Panc1 (cell line): ENCODE results near the gene DOK7. TPM values are rescaled to one million over a fixed set of nuclear protein-coding genes. Genes with fewer than 3 reads are reported as not detected.

ENCODE experiments used
- ATAC-seq: fragments of 200-7000 bp; cut with Tn5 transposase; 2 replicates; pipeline ENCODE4 v1.9.1; 2020; ENCODE audit warnings: mild to moderate bottlenecking, moderate library complexity
- BruUV-seq: library from RNA; stranded (reverse); fragments of 400-500 nt; replicated peaks from 2 replicates; lab custom pipeline; 2021; lab: Mats Ljungman, UMichigan
- CTCF ChIA-PET: fragments of 300-600 bp; sonication (Branson Sonifier 250); formaldehyde crosslinking; loops from one replicate; lab custom pipeline; 2022; ENCODE audit warnings: antibody characterized with exemption; lab: Charles Lee
- POLR2A ChIA-PET: fragments of 300-600 bp; sonication (Branson Sonifier 250); formaldehyde crosslinking; loops from one replicate; lab custom pipeline; 2022; ENCODE audit warnings: antibody characterized with exemption; lab: Charles Lee
- DNase-seq: peaks from one replicate; pipeline ENCODE4 v3.0.0-alpha.2; 2010; ENCODE audit warnings: low read depth, low spot score
- H3K27ac ChIP-seq: 2 replicates; pipeline ENCODE4 v1.5.1; 2011; ENCODE audit warnings: mild to moderate bottlenecking, low read length, inconsistent platforms
- H3K27me3 ChIP-seq: fragments of 200-500 bp; sonication (Bioruptor generic); 2 replicates; pipeline ENCODE4 v1.6.0; 2014; ENCODE audit warnings: low read length, inconsistent platforms; ENCODE audit not compliant: control insufficient read depth, insufficient read depth
- H3K36me3 ChIP-seq: fragments of 200-500 bp; sonication (Bioruptor generic); 2 replicates; pipeline ENCODE4 v1.5.1; 2014; ENCODE audit warnings: inconsistent platforms, mild to moderate bottlenecking, low read length, moderate library complexity; ENCODE audit not compliant: control insufficient read depth, insufficient read depth
- H3K4me1 ChIP-seq: 2 replicates; pipeline ENCODE4 v1.5.1; 2011; ENCODE audit warnings: inconsistent platforms, mild to moderate bottlenecking, low read length, moderate library complexity; ENCODE audit not compliant: control insufficient read depth, insufficient read depth
- H3K4me3 ChIP-seq, 2 experiments: 2 replicates each; pipeline ENCODE4 v1.5.1; 2011 to 2012; ENCODE audit warnings: low read depth in 2 of 2, low read length in 2 of 2, mild to moderate bottlenecking in 2 of 2, inconsistent platforms in 1 of 2, moderate library complexity in 1 of 2
- H3K9me3 ChIP-seq: fragments of 200-500 bp; sonication (Bioruptor generic); 2 replicates; pipeline ENCODE4 v1.5.1; 2014; ENCODE audit warnings: low read depth, mild to moderate bottlenecking, inconsistent platforms, low read length, moderate library complexity; ENCODE audit not compliant: control insufficient read depth, insufficient read depth
- POLR2AphosphoS5 ChIP-seq: IDR thresholded peaks from 2 replicates; pipeline ENCODE4 v1.6.1; 2012; ENCODE audit warnings: mild to moderate bottlenecking, low read depth, low read length, moderate library complexity
- SIN3A ChIP-seq: IDR thresholded peaks from 2 replicates; pipeline ENCODE4 v1.6.1; 2012; ENCODE audit warnings: low read depth, mild to moderate bottlenecking, low read length, moderate library complexity, borderline replicate concordance; ENCODE audit not compliant: insufficient read depth
- TCF7L2 ChIP-seq: IDR thresholded peaks from 2 replicates; pipeline ENCODE4 v1.6.1; 2011; ENCODE audit warnings: mild to moderate bottlenecking, low read depth, low read length, inconsistent platforms
- in situ Hi-C: cut with HindIII; loops from 2 replicates; pipeline ENCODE4 v1.10.0; 2016; ENCODE audit warnings: low sequenced_read_pairs, low pct_unique_long_range_greater_than_20kb
- intact Hi-C: fragments of 100-400 bp; cut with micrococcal nuclease; formaldehyde crosslinking; loops from one replicate; pipeline ENCODE4 v1.10.0; 2022; ENCODE audit not compliant: unreplicated experiment
- total RNA-seq: library from RNA; stranded (reverse); gene quantifications from one replicate; pipeline ENCODE4 v1.2.1, GENCODE V29; 2021; ENCODE audit not compliant: unreplicated experiment
- TF ChIP-seq, protein P1 (sequence below): fragments of 450-650 bp; IDR thresholded peaks from 2 replicates; pipeline ENCODE4 v1.5.1; 2017; ENCODE audit warnings: mild to moderate bottlenecking
- TF ChIP-seq, protein P2 (sequence below), 2 experiments: IDR thresholded peaks; 2 replicates each; pipeline ENCODE4 v1.6.1; 2011 to 2012; ENCODE audit warnings: low read depth in 2 of 2, control low read depth in 1 of 2, low read length in 1 of 2, mild to moderate bottlenecking in 1 of 2, moderate library complexity in 1 of 2; ENCODE audit not compliant: insufficient read depth in 1 of 2

DOK7 gene
- total RNA-seq, 1 experiment from 2014 or later = 2.4 TPM

DNA sequence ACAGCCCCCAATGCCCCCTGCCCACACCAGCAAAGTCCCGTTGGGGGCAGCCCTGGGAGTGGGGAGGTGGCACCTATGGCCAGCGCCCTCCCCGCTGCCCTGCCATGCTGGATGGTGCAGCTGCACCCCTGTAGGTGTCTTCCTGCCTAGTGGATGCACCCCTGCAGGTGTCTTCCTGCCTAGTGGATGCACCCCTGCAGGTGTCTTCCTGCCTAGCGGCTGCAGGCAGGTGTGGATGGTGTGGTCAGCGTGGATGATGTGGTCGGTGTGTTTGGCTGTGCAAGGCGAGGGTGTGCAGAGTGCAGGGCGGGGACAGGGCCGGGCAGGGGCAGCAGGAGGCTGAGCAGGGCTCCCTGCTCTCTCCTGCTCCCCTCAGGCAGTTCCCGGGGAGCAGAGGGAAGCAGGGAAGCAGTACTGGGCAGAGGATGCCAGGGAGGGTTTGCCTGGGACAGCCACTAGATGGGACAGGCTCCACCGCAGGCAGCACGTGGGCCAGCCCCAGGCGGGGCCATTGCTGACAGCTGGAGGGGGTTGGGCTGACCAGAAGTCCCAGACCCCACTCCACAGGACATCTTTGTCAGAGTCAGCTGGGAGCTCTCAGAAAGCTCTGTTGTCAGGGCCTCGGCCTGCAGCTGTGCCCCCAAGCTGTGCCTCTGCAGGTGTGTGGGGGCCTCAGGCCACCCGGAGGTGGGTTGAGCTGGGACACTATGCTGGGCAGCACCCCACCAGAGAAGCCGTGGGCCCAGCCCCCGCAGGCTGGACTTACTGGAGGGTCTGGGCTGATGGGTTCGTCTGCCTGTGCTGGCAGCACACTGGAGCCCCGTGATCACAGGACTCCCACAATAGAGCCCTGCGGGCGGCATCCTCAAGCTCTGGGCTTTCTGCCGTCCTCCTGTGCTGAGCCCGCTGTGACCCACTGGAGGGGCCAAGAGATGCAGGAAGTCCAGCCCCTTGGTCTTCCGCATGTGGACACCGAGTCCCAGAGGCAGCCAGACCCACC, 23.7 kb downstream of the DOK7 start:
- no peaks in the 10 kb centered on the region for H3K36me3 ChIP-seq
- H3K27me3 ChIP-seq = no peaks in the 10 kb centered on the region
- intact Hi-C loops (no loop called here), in situ Hi-C loops (no loop called here)
- ATAC-seq (peak; percentile 33), DNase-seq (no peak)
- no peaks in the 10 kb centered on the region for H3K9me3 ChIP-seq
- H3K4me1 ChIP-seq = peaks cover 14% of the 10 kb centered on the region
- CTCF ChIA-PET = no interaction called here
- no peak for TF ChIP-seq SIN3A
- no peak for TF ChIP-seq TCF7L2
- TF ChIP-seq POLR2AphosphoS5 = no peak
- TF ChIP-seq, protein P1, sequence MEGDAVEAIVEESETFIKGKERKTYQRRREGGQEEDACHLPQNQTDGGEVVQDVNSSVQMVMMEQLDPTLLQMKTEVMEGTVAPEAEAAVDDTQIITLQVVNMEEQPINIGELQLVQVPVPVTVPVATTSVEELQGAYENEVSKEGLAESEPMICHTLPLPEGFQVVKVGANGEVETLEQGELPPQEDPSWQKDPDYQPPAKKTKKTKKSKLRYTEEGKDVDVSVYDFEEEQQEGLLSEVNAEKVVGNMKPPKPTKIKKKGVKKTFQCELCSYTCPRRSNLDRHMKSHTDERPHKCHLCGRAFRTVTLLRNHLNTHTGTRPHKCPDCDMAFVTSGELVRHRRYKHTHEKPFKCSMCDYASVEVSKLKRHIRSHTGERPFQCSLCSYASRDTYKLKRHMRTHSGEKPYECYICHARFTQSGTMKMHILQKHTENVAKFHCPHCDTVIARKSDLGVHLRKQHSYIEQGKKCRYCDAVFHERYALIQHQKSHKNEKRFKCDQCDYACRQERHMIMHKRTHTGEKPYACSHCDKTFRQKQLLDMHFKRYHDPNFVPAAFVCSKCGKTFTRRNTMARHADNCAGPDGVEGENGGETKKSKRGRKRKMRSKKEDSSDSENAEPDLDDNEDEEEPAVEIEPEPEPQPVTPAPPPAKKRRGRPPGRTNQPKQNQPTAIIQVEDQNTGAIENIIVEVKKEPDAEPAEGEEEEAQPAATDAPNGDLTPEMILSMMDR = no peak
- TF ChIP-seq, protein P2, sequence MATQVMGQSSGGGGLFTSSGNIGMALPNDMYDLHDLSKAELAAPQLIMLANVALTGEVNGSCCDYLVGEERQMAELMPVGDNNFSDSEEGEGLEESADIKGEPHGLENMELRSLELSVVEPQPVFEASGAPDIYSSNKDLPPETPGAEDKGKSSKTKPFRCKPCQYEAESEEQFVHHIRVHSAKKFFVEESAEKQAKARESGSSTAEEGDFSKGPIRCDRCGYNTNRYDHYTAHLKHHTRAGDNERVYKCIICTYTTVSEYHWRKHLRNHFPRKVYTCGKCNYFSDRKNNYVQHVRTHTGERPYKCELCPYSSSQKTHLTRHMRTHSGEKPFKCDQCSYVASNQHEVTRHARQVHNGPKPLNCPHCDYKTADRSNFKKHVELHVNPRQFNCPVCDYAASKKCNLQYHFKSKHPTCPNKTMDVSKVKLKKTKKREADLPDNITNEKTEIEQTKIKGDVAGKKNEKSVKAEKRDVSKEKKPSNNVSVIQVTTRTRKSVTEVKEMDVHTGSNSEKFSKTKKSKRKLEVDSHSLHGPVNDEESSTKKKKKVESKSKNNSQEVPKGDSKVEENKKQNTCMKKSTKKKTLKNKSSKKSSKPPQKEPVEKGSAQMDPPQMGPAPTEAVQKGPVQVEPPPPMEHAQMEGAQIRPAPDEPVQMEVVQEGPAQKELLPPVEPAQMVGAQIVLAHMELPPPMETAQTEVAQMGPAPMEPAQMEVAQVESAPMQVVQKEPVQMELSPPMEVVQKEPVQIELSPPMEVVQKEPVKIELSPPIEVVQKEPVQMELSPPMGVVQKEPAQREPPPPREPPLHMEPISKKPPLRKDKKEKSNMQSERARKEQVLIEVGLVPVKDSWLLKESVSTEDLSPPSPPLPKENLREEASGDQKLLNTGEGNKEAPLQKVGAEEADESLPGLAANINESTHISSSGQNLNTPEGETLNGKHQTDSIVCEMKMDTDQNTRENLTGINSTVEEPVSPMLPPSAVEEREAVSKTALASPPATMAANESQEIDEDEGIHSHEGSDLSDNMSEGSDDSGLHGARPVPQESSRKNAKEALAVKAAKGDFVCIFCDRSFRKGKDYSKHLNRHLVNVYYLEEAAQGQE (IDR thresholded peaks at IDR 0.05; ENCODE audit: insufficient read depth in 1 of 2, low read depth in 2 of 2, low read length in 1 of 2) = no peak
- POLR2A ChIA-PET = no interaction called here
- no TSS peak for BruUV-seq
- H3K27ac ChIP-seq = no peak overlapping the region
- no peak overlapping the region for H3K4me3 ChIP-seq

DNA sequence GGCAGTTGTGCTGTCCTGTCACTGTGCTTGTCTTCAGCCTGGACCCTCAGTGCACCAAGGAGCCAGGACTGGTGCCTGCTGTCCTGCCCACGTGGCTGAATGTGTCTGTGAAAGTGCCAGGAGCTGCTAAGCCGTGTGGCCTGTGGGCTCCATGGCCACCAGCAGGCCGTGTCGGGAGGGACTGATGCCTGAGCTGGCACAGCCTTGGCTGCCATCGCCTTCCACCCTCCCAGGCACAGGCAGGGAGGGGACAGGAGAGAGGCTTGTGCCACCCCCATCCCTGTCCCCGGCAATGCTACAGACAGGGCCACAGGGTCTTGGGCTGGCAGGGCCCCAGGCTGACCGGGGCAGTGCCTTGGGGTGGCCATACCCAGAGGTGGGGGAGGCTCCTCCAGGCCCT, 24.8 kb downstream of the DOK7 start:
- Histone ChIP-seq H3K4me1 (peaks cover 14% of the 10 kb centered on the region), H3K36me3 (no peaks in the 10 kb centered on the region), H3K27me3 (no peaks in the 10 kb centered on the region), H3K4me3 (no peak overlapping the region), H3K9me3 (no peaks in the 10 kb centered on the region), H3K27ac (no peak overlapping the region)
- TF ChIP-seq, protein P2 (IDR thresholded peaks at IDR 0.05; ENCODE audit: insufficient read depth in 1 of 2, low read depth in 2 of 2, low read length in 1 of 2) = no peak
- no peak for TF ChIP-seq TCF7L2
- no peak for TF ChIP-seq SIN3A
- TF ChIP-seq, protein P1 = no peak
- in situ Hi-C loops (no loop called here), intact Hi-C loops (no loop called here)
- no peak for DNase-seq
- no peak for ATAC-seq
- BruUV-seq = no TSS peak
- ChIA-PET POLR2A (no interaction called here), CTCF (no interaction called here)
